Measurements from ENCODE around the gene NKX1-2.
"Not testable (repeated sequence)": the region's sequence is repeated elsewhere in the genome, so short reads cannot be mapped to it uniquely, and the experiment has no call there.

The NKX1-2 gene

GRCh38 chr10:124453960-124454610, 4.2 kb upstream of the NKX1-2 start:
- in situ Hi-C loops (cut with MboI; ENCODE audit: low sequenced_read_pairs), result no loop called here

DNA sequence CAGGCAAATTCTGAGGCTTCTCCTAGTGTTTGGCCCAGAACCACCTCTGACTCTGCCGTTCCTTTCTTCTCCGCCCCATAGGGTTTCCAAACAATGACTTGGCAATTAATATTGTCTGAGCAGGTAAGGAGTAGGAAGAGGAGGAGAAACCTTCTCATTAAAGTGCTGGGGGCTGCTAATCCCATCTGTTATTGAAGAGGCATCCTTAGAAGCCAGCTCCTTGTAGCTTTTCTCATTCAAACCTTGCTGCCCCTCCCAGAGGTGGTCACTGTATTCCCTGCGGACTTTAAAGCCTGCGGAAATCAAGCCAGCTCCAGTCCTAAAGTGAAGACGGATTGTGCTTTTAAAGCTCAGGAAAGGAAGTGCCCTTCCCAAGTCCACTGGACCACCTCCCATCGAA, 1.4 kb upstream of the NKX1-2 start:
- in situ Hi-C loops (cut with MboI; ENCODE audit: low sequenced_read_pairs), result no loop called here

- in situ Hi-C loops (cut with MboI; ENCODE audit: low sequenced_read_pairs), result no loop called here
These were observed 885 bp upstream of the NKX1-2 start for GRCh38 chr10:124450783-124451057.

DNA sequence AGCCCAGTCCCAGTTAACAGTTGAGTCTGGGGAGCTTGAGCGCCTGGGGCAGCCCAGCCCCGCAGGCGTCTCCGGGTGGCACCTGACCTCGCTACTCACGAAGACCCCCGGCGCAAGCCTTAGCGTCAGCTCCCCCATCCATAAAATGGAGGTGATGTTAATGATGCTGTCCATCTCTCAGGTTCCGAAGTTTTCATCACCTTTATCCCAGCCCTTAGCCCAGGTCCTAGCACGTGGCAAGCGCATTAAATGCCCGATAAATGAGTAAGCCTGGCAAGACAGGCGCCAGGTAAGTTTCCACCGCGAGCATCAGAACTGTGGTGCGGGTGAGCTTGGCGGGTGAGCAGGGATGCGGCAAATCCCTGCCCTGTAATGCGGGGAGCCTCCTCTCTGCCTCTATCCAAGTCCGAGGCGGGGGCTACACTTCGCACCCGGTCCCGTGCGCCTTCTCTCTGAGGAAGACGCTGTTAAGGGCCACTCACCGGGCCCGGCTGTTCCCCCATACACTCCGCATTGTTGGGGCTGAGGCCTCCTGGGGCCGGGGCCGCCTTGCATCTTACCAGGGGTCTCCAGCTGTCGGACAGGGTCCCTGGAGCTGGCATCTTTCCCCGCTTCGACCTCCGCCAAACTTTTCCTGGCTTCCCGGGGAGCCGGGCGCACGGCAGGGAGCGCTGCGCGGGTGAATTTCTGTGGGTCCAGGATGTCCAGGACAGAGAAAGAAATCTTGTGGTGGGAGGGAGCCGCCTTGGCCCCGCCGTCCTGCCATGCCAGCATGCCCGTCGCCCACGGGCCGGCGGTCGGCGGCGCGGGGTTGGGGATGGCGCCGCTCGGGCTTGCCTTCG, 444 bp downstream of the NKX1-2 start:
- in situ Hi-C loops (cut with MboI; ENCODE audit: low sequenced_read_pairs), result no loop called here

DNA sequence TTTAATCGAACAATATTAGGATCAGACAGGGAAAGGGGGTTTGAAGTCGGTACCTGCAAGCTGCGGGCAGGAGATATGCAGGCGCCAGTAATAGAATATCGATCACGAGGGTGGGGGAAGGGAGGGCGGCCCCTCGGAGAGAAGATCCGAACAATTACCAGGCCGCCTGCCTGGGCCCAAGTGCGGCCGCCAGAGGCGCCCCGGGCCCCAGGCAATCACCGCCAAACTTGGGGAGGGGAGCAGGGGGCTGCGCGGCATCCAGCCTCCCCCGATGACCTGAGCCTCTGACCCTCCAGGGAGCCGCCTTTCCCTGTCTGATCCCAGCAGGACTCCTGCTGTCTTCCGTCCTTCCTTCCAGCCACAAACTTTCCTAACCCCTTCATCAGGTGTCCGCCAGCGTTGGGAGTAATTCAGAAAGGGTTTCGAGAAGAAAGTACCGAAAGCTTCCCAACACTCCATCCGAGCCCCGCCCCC, 1.1 kb downstream of the NKX1-2 start:
- in situ Hi-C loops (cut with MboI; ENCODE audit: low sequenced_read_pairs), result no loop called here

- in situ Hi-C loops (cut with MboI; ENCODE audit: low sequenced_read_pairs), result no loop called here
These were observed 1.9 kb downstream of the NKX1-2 start for GRCh38 chr10:124447751-124448466.

DNA sequence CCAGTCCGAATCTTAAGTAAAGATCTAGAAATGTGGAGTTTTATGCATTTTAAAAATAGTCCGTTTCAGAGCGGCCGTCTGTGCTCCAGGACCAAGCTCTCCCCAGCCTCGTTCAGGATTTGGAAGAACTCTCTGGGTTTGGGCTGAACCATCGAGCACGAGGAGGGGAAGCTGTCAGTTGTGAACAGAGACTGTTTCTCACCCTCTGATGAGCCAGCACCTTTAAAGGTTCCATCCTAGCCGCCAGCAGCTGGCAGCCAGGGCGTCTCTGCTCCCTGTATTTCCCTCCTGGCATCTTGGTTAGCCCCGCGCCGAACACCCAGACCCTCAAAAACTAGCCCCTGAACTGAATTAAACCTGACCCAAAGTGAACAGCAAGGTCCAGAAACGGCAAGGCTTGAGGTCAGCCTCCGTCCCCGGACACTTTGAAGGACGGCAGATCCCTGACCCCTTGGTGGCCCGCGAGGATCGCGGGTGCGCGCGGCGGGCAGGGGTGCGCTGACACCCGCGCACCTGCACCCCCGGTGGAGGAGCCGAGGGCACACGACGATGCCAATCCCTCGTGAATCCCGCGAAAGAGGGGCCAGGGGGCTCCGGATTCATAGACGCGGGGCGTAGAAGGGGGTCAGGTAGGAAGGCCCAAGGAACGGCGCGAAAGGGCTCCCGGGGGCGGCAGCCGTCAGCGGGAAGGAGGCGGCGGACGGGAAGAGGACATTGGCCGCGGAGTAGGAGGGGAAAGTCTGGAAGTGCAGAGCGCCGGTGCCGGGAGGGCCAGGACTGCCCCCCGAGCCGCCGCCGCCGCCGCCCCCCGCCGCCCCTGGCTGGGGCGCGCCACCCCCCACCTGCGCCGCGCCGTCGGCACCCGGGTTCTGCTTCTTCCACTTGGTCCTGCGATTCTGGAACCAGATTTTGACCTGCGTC, 2.7 kb downstream of the NKX1-2 start:
- in situ Hi-C loops (cut with MboI; ENCODE audit: low sequenced_read_pairs), result no loop called here

GRCh38 chr10:124441694-124442093, 8.1 kb downstream of the NKX1-2 start:
- in situ Hi-C loops (cut with MboI; ENCODE audit: low sequenced_read_pairs), result not testable (repeated sequence)

GRCh38 chr10:124436191-124436638, 13.6 kb downstream of the NKX1-2 start:
- in situ Hi-C loops (cut with MboI; ENCODE audit: low sequenced_read_pairs), result no loop called here

DNA sequence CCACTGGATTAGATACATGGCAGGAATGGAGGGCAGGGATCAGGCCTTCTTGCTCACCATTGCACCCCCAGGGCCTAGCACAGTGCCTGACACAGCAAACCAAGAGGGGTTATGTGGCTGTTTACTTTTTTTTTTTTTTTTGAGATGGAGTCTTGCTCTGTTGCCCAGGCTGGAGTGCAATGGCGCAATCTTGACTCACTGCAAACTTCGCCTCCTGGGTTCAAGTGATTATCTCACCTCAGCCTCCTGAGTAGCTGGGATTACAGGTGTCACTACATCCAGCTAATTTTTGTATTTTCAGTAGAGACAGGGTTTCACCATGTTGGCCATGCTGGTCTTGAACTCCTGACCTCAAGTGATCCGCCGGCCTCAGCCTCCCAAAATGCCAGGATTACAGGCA, 14.2 kb downstream of the NKX1-2 start:
- in situ Hi-C loops (cut with MboI; ENCODE audit: low sequenced_read_pairs), result not testable (repeated sequence)

- in situ Hi-C loops (cut with MboI; ENCODE audit: low sequenced_read_pairs), result no loop called here
These were observed 16.4 kb downstream of the NKX1-2 start for GRCh38 chr10:124433461-124433860.

- in situ Hi-C loops (cut with MboI; ENCODE audit: low sequenced_read_pairs), result no loop called here
These were observed 19.8 kb downstream of the NKX1-2 start for GRCh38 chr10:124430077-124430476.

DNA sequence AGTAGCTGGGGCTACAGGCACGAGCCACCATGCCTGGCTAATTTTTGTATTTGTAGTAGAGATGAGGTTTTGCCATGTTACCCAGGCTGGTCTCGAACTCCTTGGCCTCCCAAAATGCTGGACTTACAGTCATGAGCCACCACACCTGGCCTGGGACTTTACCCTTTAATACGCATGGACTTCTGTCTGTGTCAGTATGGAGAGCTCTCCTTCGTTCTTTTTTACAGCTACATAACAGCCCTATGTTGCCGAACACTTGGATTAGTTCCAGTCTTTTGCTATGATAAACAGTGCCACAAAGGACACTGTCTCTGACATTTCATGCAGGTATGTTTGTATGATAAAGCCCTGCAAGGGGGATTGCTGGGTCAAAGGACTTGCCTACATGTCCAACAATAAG, 20.3 kb downstream of the NKX1-2 start:
- in situ Hi-C loops (cut with MboI; ENCODE audit: low sequenced_read_pairs), result no loop called here

DNA sequence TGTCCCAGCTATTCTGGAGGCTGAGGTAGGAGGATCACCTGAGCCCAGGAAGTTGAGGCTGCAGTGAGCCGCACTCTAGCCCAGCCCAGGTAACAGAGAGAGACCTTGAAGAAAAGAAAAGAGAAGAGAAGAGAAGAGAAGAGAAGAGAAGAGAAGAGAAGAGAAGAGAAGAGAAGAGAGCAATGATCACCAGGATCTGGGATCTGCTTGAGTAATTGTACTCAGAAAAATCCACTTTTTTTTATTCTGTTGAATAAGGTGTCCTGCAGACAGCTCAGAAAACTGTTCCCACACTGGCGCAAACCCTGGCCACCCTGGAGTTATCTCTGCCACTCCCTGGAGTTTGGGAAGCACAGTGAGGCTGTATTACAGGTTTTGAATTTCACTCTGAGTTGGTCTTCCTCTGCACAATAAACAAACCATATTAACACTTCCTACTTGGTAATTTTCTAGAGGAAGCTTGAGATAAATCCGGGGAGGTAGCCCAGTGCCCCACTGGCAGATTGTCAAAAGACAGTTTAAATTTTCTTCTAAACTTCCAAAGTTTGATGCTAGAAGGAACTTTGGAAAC, 21.5 kb downstream of the NKX1-2 start:
- in situ Hi-C loops (cut with MboI; ENCODE audit: low sequenced_read_pairs), result no loop called here

DNA sequence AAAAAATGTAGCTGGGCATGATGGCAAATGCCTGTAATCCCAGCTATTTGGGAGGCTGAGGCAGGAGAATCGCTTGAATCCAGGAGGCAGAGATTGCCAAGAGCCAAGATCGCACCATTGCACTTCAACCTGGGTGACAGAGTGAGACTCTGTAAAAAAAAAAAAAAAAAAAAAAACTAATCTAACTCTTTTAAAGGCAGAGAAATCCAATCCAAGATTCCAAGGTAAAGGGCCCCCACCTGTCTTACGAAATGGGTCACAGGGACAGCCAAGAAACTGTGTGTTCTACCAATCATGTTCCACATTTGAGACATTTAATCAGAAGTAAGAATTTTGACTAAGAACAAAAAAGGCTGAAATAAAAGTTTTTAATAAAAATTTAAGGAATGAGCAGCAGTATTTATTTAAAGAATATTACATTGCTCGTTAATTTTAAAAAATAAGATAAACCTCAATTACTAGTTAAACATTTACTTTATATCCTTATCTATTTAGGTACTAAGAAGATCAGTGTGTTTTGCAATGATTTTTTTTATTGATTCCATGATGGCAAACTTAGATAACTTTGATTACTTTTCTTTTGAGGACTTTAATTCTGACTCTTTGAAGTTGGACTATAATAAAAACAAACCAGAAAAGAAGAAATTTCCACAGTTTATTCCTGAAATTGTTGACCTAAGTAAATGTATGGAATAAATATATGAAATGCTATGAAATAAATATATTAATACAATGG, 24.4 kb downstream of the NKX1-2 start:
- in situ Hi-C loops (cut with MboI; ENCODE audit: low sequenced_read_pairs), result no loop called here

DNA sequence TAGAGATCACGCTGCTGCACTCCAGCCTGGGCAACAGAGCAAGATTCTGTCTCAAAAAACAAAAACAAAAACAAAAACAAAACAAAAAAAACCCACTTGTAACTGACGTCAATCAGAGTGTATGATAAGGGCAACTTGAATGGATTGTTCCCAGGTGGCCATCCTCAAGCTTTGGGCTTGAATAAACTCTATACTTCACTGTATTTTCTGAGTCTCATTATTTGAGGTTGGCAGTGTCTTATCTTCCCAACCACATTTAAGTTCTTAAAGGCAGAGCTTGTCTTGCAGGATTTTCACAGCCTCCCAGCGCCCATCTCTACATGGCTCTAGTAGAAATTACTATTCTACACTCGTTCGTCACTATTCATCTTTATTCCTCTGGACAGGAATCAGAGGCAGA, 26.0 kb downstream of the NKX1-2 start:
- in situ Hi-C loops (cut with MboI; ENCODE audit: low sequenced_read_pairs), result loop anchor here (25.0 kb wide), 1 partner anchor 837 kb away; no protein-coding TSS in a partner anchor

DNA sequence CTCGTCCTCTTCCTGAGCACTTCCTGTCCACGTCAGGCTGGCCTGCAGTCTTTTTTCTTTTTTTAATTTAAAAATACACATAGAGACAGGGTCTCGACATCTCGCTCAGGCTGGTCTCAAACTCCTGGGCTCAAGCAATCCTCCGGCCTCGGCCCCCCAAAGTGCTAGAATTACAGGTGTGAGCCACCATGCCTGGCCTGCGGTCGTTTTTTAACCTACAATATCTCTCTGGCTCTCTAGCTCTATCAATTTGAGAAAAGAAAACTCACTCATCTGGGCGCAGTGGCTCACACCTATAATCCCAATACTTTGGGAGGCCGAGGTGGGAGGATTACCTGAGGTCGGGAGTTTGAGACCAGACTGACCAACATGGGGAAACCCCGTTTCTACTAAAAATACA, 27.1 kb downstream of the NKX1-2 start:
- in situ Hi-C loops (cut with MboI; ENCODE audit: low sequenced_read_pairs), result loop anchor here (25.0 kb wide), 1 partner anchor 835 kb away; no protein-coding TSS in a partner anchor

- in situ Hi-C loops (cut with MboI; ENCODE audit: low sequenced_read_pairs), result loop anchor here (25.0 kb wide), 1 partner anchor 833 kb away; no protein-coding TSS in a partner anchor
These were observed 29.6 kb downstream of the NKX1-2 start for GRCh38 chr10:124420254-124420653.

DNA sequence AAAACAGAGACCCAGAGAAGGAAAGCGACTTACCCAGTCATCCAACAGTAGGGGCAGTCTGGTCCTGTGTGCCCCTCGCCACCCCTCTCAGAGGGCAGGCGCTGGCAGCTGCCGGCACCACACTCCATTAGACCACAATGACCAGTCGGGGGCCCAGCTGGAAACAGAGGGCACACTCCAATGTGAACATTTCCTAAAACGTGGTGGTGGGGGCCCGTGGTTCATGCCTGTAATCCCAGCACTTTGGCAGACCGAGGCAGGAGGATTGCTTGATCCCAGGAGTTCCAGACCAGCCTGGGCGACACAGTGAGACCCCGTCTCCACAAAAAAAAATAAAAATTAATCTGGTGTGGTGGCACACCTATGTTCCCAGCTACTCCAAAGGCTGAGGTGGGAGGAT, 30.2 kb downstream of the NKX1-2 start:
- in situ Hi-C loops (cut with MboI; ENCODE audit: low sequenced_read_pairs), result loop anchor here (25.0 kb wide), 1 partner anchor 832 kb away; no protein-coding TSS in a partner anchor
